Stomach (tissue), 9 donors: ENCODE measurements around the gene FBLN7. TPM values are rescaled to one million over a fixed set of nuclear protein-coding genes. Genes with fewer than 3 reads are reported as not detected.

Experiments
- DNase-seq, 2 donors: peaks; one replicate each; pipeline versions ENCODE4 v3.0.0 to v3.0.0-alpha.2; 2013 to 2019
- H3K27ac ChIP-seq, 5 donors: fragments of 200-600 bp in 4 of 5; sonication (generic) in 4 of 5; one replicate each; pipeline ENCODE4 v1.5.1; 2013 to 2019; ENCODE audit warnings: mild to moderate bottlenecking in 1 of 5, moderate library complexity in 1 of 5
- H3K27me3 ChIP-seq, 3 donors: fragments of 200-600 bp; sonication (generic); one replicate each; pipeline ENCODE4 v1.5.1; 2017 to 2019; ENCODE audit warnings: mixed run types in 1 of 3
- H3K36me3 ChIP-seq, 4 donors: fragments of 200-600 bp; sonication (generic); 1 replicate in 3 of 4; 2 replicates in 1 of 4; pipeline ENCODE4 v1.5.1; 2016 to 2019
- H3K4me1 ChIP-seq, 4 donors: fragments of 200-600 bp; sonication (generic); one replicate each; pipeline ENCODE4 v1.5.1; 2016 to 2019
- H3K4me3 ChIP-seq, 4 donors: fragments of 200-600 bp; sonication (generic) in 3 of 4; one replicate each; pipeline ENCODE4 v1.5.1; 2016 to 2019; ENCODE audit warnings: mild to moderate bottlenecking in 1 of 4
- H3K9me3 ChIP-seq, 4 donors: fragments of 200-600 bp; sonication (generic); one replicate each; pipeline ENCODE4 v1.5.1; 2016 to 2019
- CTCF ChIP-seq, 7 experiments: fragments of 450-650 bp in 4 of 7; fragments of 200-600 bp in 3 of 7; sonication (generic) in 3 of 7; IDR thresholded peaks; one replicate each; pipeline ENCODE4 v1.5.1; 2016 to 2019; ENCODE audit warnings: antibody characterized with exemption in 7 of 7, control low read depth in 2 of 7, mild to moderate bottlenecking in 1 of 7
- EP300 ChIP-seq: sonication (generic); formaldehyde crosslinking; IDR thresholded peaks from one replicate; pipeline ENCODE4 v1.6.1; 2017; ENCODE audit warnings: antibody characterized with exemption
- POLR2A ChIP-seq, 4 donors: fragments of 450-650 bp; IDR thresholded peaks; one replicate each; pipeline ENCODE4 v1.6.1; 2016; ENCODE audit warnings: antibody characterized with exemption in 4 of 4, control low read depth in 2 of 4, mild to moderate bottlenecking in 1 of 4, moderate library complexity in 1 of 4
- POLR2AphosphoS5 ChIP-seq, 3 donors: sonication (generic); formaldehyde crosslinking; IDR thresholded peaks; one replicate each; pipeline ENCODE4 v1.6.1; 2016; ENCODE audit warnings: antibody characterized with exemption in 3 of 3
- WGBS, 5 donors: extraction: QIAGEN DNeasy Blood & Tissue Kit in 3 of 5; methylation state at CpG; one replicate each; pipeline versions ENCODE4 v1.1.5 to v1.1.7; 2013 to 2018; 5-methylcytosine and 5-hydroxymethylcytosine counted together
- intact Hi-C: fragments of 100-400 bp; cut with DNase I; formaldehyde crosslinking; loops from one replicate; pipeline ENCODE4 v1.15.1; 2023; ENCODE audit warnings: low total_unique reads
- polyA plus RNA-seq, 3 donors: library from polyadenylated mRNA; stranded (reverse); fragments of 200-250 nt; gene quantifications; one replicate each; pipeline ENCODE4 v1.2.3, GENCODE V29; 2013
- total RNA-seq, 5 donors: library from RNA; depleted of rRNA; stranded (reverse); fragments of >200 nt; gene quantifications; one replicate each; pipeline versions ENCODE4 v1.1.0 to v1.2.3, GENCODE V29; 2014 to 2016
- donor health status: healthy with polysubstance abuse.
- donor health status: Bipolar disorder and iron deficiency.
- donor health status: healthy.

The FBLN7 gene
- total and polyA plus RNA-seq, 8 donors: 0.40 to 5.1 (median 2.0) TPM; not detected in 1

- Histone ChIP-seq H3K27ac (no peak overlapping the region), H3K36me3 (no peaks in the 10 kb centered on the region), H3K27me3 (no peaks in the 10 kb centered on the region), H3K9me3 (no peaks in the 10 kb centered on the region), H3K4me1 (no peaks in the 10 kb centered on the region), H3K4me3 (no peak overlapping the region)
- no peak for TF ChIP-seq POLR2AphosphoS5 (IDR thresholded peaks at IDR 0.05)
- TF ChIP-seq CTCF (IDR thresholded peaks at IDR 0.05): no peak
- TF ChIP-seq EP300: no peak
- no peak for TF ChIP-seq POLR2A (IDR thresholded peaks at IDR 0.05)
- WGBS, 5 donors: 74 to 80% (median 76%) methylated on average over 9 of the region's 9 CpGs
- intact Hi-C loops: no loop called here
- no peak for DNase-seq
Measured at GRCh38 chr2:112163541-112163981, 25.4 kb downstream of the FBLN7 start.

- 88 to 96% (median 92%) methylated on average over 11 of the region's 11 CpGs for WGBS, 5 donors
- no peak for DNase-seq
- no peak overlapping the region for H3K4me3 ChIP-seq
- no peaks in the 10 kb centered on the region for H3K9me3 ChIP-seq
- intact Hi-C loops: no loop called here
- H3K27ac ChIP-seq: no peak overlapping the region
- no peaks in the 10 kb centered on the region for H3K4me1 ChIP-seq
- no peak for TF ChIP-seq EP300
- TF ChIP-seq POLR2A (IDR thresholded peaks at IDR 0.05): no peak
- H3K27me3 ChIP-seq: no peaks in the 10 kb centered on the region
- no peaks in the 10 kb centered on the region for H3K36me3 ChIP-seq
Measured at GRCh38 chr2:112164876-112165275, 26.7 kb downstream of the FBLN7 start.

GRCh38 chr2:112165296-112165695, 27.1 kb downstream of the FBLN7 start:
- intact Hi-C loops: no loop called here
- 77 to 92% (median 91%) methylated on average over 4 of the region's 4 CpGs for WGBS, 5 donors
- DNase-seq: no peak
- Histone ChIP-seq H3K4me3 (no peak overlapping the region), H3K27me3 (no peaks in the 10 kb centered on the region), H3K4me1 (no peaks in the 10 kb centered on the region), H3K36me3 (no peaks in the 10 kb centered on the region), H3K27ac (no peak overlapping the region), H3K9me3 (no peaks in the 10 kb centered on the region)
- TF ChIP-seq POLR2A (IDR thresholded peaks at IDR 0.05): no peak
- TF ChIP-seq POLR2AphosphoS5 (IDR thresholded peaks at IDR 0.05): no peak
- TF ChIP-seq CTCF (IDR thresholded peaks at IDR 0.05): no peak
- no peak for TF ChIP-seq EP300

- Histone ChIP-seq H3K9me3 (no peaks in the 10 kb centered on the region), H3K27ac (no peak overlapping the region), H3K36me3 (no peaks in the 10 kb centered on the region), H3K4me3 (no peak overlapping the region), H3K27me3 (no peaks in the 10 kb centered on the region), H3K4me1 (no peaks in the 10 kb centered on the region)
- DNase-seq: no peak
- intact Hi-C loops: no loop called here
- TF ChIP-seq POLR2A (IDR thresholded peaks at IDR 0.05) (no peak), POLR2AphosphoS5 (IDR thresholded peaks at IDR 0.05) (no peak), CTCF (IDR thresholded peaks at IDR 0.05) (no peak), EP300 (no peak)
- WGBS, 5 donors: 60 to 80% (median 72%) methylated on average over 14 of the region's 14 CpGs
Measured at GRCh38 chr2:112166806-112167499, 28.8 kb downstream of the FBLN7 start.

GRCh38 chr2:112168422-112169124, 30.4 kb downstream of the FBLN7 start:
- no peak for DNase-seq
- Histone ChIP-seq H3K4me3 (no peak overlapping the region), H3K36me3 (no peaks in the 10 kb centered on the region), H3K27me3 (no peaks in the 10 kb centered on the region), H3K4me1 (no peaks in the 10 kb centered on the region), H3K9me3 (no peaks in the 10 kb centered on the region), H3K27ac (no peak overlapping the region)
- intact Hi-C loops: no loop called here
- no peak for TF ChIP-seq CTCF (IDR thresholded peaks at IDR 0.05)
- no peak for TF ChIP-seq POLR2AphosphoS5 (IDR thresholded peaks at IDR 0.05)
- TF ChIP-seq EP300: no peak
- no peak for TF ChIP-seq POLR2A (IDR thresholded peaks at IDR 0.05)
- WGBS, 5 donors: 80 to 88% (median 82%) methylated on average over 10 of the region's 10 CpGs
